HEK293T (cell line): ENCODE measurements around the gene AADAC.

Source experiments
- CTCF ChIA-PET: fragments of 350-600 bp; formaldehyde crosslinking; extraction: SDS; loops from one replicate; lab custom pipeline; 2021; ENCODE audit warnings: antibody characterized with exemption, inconsistent platforms; lab: Yijun Ruan, JAX
- POLR2A ChIA-PET: fragments of 350-600 bp; formaldehyde crosslinking; extraction: SDS; loops from one replicate; lab custom pipeline; 2020; ENCODE audit warnings: antibody characterized with exemption, inconsistent platforms; lab: Yijun Ruan, JAX
- DNase-seq: peaks from one replicate; pipeline ENCODE4 v3.0.0; 2012; ENCODE audit warnings: mixed read lengths; ENCODE audit errors: extremely low spot score
- ARNT ChIP-seq: fragments of 450-650 bp; IDR thresholded peaks from 2 replicates; pipeline ENCODE4 v1.6.1; 2017; ENCODE audit warnings: mild to moderate bottlenecking
- BHLHE40 ChIP-seq: fragments of 450-650 bp; IDR thresholded peaks from 2 replicates; pipeline ENCODE4 v1.6.1; 2016; ENCODE audit warnings: mild to moderate bottlenecking, moderate library complexity, borderline replicate concordance
- CTBP1 ChIP-seq: fragments of 450-650 bp; IDR thresholded peaks from 2 replicates; pipeline ENCODE4 v1.6.1; 2016; ENCODE audit warnings: borderline replicate concordance
- ELF4 ChIP-seq: fragments of 450-650 bp; IDR thresholded peaks from 2 replicates; pipeline ENCODE4 v1.6.1; 2017; ENCODE audit warnings: antibody characterized with exemption
- FOXA1 ChIP-seq: fragments of 450-650 bp; IDR thresholded peaks from 2 replicates; pipeline ENCODE4 v1.6.1; 2016; ENCODE audit warnings: mild to moderate bottlenecking
- FOXK2 ChIP-seq: fragments of 450-650 bp; IDR thresholded peaks from 2 replicates; pipeline ENCODE4 v1.6.1; 2016; ENCODE audit warnings: mild to moderate bottlenecking
- FOXM1 ChIP-seq: fragments of 450-650 bp; IDR thresholded peaks from 2 replicates; pipeline ENCODE4 v1.6.1; 2017; ENCODE audit warnings: mild to moderate bottlenecking, borderline replicate concordance
- HDGF ChIP-seq: fragments of 450-650 bp; IDR thresholded peaks from 2 replicates; pipeline ENCODE4 v1.6.1; 2017; ENCODE audit warnings: antibody characterized with exemption, borderline replicate concordance
- L3MBTL2 ChIP-seq: fragments of 450-650 bp; conservative IDR thresholded peaks from 2 replicates; pipeline ENCODE4 v1.6.1; 2016; ENCODE audit warnings: mild to moderate bottlenecking
- LEF1 ChIP-seq: fragments of 450-650 bp; IDR thresholded peaks from 2 replicates; pipeline ENCODE4 v1.6.1; 2017; ENCODE audit warnings: mild to moderate bottlenecking, borderline replicate concordance
- NFRKB ChIP-seq: fragments of 450-650 bp; IDR thresholded peaks from 2 replicates; pipeline ENCODE4 v1.6.1; 2016; ENCODE audit warnings: mild to moderate bottlenecking, moderate library complexity
- SP1 ChIP-seq: fragments of 450-650 bp; IDR thresholded peaks from 2 replicates; pipeline ENCODE4 v1.6.1; 2017
- SUZ12 ChIP-seq: fragments of 450-650 bp; IDR thresholded peaks from 2 replicates; pipeline ENCODE4 v1.6.1; 2016; ENCODE audit warnings: mild to moderate bottlenecking
- TARDBP ChIP-seq: fragments of 450-650 bp; IDR thresholded peaks from 2 replicates; pipeline ENCODE4 v1.6.1; 2016
- ZNF384 ChIP-seq: fragments of 450-650 bp; IDR thresholded peaks from 2 replicates; pipeline ENCODE4 v1.6.1; 2016
- TF ChIP-seq, protein P1 (sequence below): fragments of 450-650 bp; IDR thresholded peaks from 2 replicates; pipeline ENCODE4 v1.6.1; 2016

The AADAC gene

DNA sequence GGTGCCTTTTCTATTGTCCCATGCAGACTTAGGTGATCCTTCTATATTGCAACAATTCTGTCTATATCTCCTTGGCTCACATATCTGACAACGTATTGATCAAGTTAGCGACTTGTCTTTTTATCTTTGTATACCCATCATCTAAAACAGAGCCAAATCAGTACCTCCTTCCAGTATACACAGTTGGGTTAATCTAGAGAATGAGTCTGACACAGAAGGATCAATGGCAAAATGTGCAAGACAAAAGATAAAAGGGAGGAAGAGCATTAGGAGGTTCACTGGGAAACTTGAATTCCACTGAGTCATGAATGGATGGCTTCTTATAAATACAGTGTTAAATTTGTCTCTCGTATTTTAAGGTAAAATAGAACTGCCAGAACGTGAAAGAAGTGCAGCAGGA is 6.0 kb downstream of the AADAC start:
- TF ChIP-seq CTBP1 (no peak), FOXK2 (no peak), ARNT (no peak)
- ChIA-PET POLR2A (no interaction called here), CTCF (no interaction called here)
- DNase-seq, result no peak

DNA sequence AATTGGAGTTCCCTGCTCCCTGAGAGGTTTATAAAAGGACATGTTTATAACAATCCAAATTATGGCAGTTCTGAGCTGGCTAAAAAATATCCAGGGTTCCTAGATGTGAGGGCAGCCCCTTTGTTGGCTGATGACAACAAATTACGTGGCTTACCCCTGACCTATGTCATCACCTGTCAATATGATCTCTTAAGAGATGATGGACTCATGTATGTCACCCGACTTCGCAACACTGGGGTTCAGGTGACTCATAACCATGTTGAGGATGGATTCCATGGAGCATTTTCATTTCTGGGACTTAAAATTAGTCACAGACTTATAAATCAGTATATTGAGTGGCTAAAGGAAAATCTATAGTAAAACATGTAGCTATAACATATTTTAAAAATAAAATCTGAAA is 13.9 kb downstream of the AADAC start:
- no peak for DNase-seq
- ChIA-PET CTCF (no interaction called here), POLR2A (no interaction called here)
- TF ChIP-seq BHLHE40 (no peak), ARNT (no peak), FOXK2 (no peak), L3MBTL2 (no peak), FOXM1 (no peak)
- TF ChIP-seq, protein P1, sequence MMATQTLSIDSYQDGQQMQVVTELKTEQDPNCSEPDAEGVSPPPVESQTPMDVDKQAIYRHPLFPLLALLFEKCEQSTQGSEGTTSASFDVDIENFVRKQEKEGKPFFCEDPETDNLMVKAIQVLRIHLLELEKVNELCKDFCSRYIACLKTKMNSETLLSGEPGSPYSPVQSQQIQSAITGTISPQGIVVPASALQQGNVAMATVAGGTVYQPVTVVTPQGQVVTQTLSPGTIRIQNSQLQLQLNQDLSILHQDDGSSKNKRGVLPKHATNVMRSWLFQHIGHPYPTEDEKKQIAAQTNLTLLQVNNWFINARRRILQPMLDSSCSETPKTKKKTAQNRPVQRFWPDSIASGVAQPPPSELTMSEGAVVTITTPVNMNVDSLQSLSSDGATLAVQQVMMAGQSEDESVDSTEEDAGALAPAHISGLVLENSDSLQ, result no peak

DNA sequence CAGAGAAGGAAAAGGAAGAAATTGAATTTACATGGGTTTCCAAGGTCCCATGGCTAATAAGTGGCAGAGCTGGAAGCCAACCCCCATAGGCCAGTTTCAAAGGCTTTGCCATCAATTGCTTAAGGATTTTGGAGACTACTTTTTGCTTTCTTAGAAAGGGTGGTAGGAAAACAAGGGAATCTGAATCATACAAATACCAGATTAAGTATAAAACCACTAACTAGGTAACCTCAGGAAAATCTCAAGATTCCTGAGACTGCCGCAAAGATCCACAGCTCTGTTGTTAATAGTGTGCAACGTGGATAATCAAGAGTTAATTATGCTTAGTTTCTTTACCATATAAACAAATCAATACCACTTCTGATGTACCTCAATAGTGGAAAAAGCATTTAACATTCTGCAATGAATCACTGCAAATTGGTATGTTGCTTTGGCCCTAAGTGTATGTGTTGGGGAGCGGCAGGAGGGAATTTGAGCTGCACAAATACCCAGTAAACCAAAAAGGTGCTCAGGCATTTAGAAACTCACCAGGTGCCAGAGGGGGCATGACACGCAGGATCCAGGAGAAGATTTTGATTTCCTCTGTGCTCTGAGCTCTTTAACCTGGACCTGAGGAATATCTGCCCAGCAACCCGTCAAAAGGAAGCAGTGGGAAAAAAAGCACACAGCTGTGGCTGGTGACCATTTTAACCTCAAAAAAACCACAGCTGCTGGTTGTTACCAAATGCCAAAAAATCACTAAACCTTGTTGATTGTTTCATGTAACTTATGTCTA is 22.0 kb downstream of the AADAC start:
- DNase-seq, result no peak
- TF ChIP-seq FOXK2, result no peak
- no peak for TF ChIP-seq L3MBTL2
- TF ChIP-seq HDGF, result no peak
- TF ChIP-seq BHLHE40, result no peak
- TF ChIP-seq SUZ12, result no peak
- TF ChIP-seq LEF1, result no peak
- TF ChIP-seq, protein P1, result no peak
- no peak for TF ChIP-seq CTBP1
- TF ChIP-seq SP1, result no peak
- TF ChIP-seq FOXA1, result no peak
- TF ChIP-seq NFRKB, result no peak
- no peak for TF ChIP-seq FOXM1
- TF ChIP-seq ARNT, result no peak
- TF ChIP-seq ZNF384, result no peak
- no peak for TF ChIP-seq ELF4
- TF ChIP-seq TARDBP, result no peak
- POLR2A ChIA-PET, result no interaction called here
- CTCF ChIA-PET, result no interaction called here

DNA sequence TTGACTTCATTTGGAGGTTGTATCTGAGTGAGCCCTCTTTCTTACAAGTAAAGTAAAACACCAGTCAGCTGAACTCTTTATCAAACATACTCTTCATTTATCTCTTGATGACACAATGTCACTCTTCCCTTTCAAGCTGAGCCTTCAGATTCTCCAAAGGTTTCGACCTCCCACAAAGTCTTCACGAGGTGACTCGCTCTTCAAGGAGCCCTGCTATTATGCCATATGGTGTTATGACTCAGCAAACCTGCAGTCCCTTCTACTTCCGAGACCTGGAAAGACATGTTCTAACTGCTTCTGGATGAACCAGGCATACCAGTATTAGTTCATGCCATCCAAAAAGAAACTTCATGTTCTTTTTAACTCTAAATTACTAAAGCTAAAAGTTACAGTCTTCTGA is 23.1 kb downstream of the AADAC start:
- ChIA-PET POLR2A (no interaction called here), CTCF (interaction anchor here (0.6 to 1.1 kb wide), 2 partner anchors 49 to 398 kb away, joined by 3 to 4 read pairs; no protein-coding TSS in a partner anchor)
- TF ChIP-seq HDGF (no peak), TARDBP (no peak), BHLHE40 (no peak), FOXK2 (no peak), LEF1 (no peak), CTBP1 (no peak), FOXM1 (no peak), SUZ12 (no peak), L3MBTL2 (no peak), ELF4 (no peak), ZNF384 (no peak), SP1 (no peak), FOXA1 (no peak), ARNT (no peak), NFRKB (no peak)
- TF ChIP-seq, protein P1, result no peak
- peak; percentile 10 for DNase-seq

DNA sequence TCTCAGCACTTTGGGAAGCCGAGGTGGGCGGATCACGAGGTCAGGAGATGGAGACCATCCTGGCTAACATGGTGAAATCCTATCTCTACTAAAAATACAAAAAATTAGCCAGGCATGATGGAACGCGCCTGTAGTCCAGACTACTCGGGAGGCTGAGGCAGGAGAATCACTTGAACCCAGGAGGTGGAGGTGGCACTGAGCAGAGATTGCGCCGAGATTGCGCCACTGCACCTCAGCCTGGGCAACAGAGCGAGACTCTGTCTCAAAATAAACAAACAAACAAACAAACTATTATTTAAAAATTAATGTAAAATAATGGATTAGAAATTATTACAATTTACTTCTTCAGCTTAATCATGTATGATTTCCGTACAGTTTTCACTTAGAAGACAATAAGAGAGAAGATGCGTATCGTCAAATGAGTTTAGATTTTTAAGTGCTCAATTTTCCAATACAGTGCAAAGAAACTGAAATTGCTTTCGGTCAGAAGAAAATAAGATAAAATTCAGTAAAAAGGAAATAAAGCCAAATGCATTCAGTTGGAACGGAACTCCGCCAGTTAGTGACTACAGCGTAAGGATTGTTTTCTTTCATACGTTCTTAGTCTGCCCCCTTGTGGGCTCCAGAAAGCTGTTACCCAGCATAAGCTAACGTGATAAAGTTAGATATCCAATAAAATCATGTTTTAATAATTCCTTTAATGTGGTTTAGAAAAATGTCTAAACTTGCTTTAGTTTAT is 24.8 kb downstream of the AADAC start:
- POLR2A ChIA-PET, result no interaction called here
- CTCF ChIA-PET, result interaction anchor here (0.6 to 1.9 kb wide), 4 partner anchors 45 to 401 kb away, joined by 3 to 17 read pairs (median 5); no protein-coding TSS in a partner anchor
- TF ChIP-seq, protein P1, result no peak
- TF ChIP-seq L3MBTL2, result no peak
- TF ChIP-seq LEF1, result no peak
- TF ChIP-seq HDGF, result no peak
- no peak for TF ChIP-seq FOXK2
- TF ChIP-seq BHLHE40, result no peak
- no peak for TF ChIP-seq SP1
- TF ChIP-seq NFRKB, result no peak
- DNase-seq, result peak; percentile 57
